ENCODE results near the gene NPIPA3.
"Not testable (repeated sequence)": the region's sequence is repeated elsewhere in the genome, so short reads cannot be mapped to it uniquely, and the experiment has no call there.

NPIPA3 gene

GRCh38 chr16:14703156-14704011, at the start of gene NPIPA3:
Gene NPIPA3, plus strand, starts transcription at chr16:14703411. Its CDS starts 5,533 bp downstream, at chr16:14708944.
- H3K27ac ChIP-seq; DNase-seq (ENCODE audit: low spot score); H3K4me3 ChIP-seq: not testable (repeated sequence)

DNA sequence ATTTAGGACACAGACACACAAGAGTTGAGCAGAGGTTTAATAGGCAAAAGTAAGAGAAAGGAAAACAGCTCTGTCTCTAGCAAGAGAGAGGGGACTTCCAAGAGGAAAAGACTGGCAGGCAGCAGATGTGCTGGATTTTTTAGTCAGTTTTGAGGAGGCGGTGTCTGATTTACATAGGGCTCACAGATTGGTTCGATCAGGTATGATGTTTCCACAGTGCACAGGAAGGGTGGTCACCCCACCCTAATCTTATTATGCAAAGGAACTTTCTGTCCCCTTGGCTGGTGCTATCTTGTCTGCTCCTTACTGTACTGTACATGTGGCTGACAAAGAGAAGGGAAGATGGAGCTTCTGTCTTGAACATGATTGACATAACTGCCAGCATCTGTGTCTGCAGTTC, 45.1 kb upstream of the NPIPA3 start:
- TF ChIP-seq CTCF (IDR thresholded peaks at IDR 0.05): no peak
- no peak for DNase-seq (ENCODE audit: low spot score)
- Histone ChIP-seq H3K4me3 (no peak overlapping the region), H3K27ac (no peak overlapping the region)

DNA sequence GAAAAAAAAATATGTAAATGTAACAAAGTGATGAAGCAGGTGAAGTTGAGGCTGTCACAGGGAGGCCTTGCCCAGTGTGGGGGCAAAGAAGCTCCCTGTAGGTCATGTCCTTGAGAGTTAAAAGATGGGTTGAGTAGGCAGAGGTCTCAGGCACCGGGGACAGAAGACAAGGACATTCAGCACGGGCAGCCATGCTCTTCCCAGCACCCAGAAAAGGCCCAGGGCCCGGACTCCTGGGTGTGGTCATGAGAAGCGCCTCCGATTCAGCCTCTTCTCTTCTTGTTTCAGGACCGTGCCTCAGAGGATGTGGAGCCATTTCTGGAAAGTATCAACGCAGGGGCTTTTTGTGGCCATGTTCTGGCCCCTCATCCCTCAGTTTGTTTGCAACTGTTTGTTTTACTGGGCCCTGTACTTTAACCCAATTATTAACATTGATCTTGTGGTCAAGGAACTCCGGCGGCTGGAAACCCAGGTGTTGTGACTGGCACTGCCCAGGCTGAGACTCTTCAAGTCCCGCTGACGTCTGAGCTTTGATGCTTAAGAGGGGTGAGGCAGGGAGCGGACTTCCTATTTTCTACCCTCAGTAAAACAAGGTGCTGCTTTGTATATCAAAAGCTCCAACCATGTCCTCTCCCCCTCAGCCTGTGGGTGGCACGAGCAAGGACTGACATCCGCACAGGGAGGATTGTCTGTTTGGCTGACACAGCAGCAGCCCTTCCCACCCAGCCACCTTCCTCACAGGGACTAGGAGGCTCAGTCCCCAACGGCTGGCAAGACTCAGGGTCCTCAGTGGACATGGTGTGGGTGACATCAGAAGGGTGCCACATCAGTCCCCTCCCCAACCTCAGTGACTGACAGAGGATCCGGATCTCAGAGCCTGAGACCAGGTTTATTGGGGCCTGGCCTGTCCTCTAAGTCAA, 35.6 kb upstream of the NPIPA3 start:
- TF ChIP-seq CTCF (IDR thresholded peaks at IDR 0.05): no peak
- no peak for DNase-seq (ENCODE audit: low spot score)
- no peak overlapping the region for H3K27ac ChIP-seq
- no peak overlapping the region for H3K4me3 ChIP-seq

GRCh38 chr16:14668556-14669223, 34.5 kb upstream of the NPIPA3 start:
- Histone ChIP-seq H3K27ac (no peak overlapping the region), H3K4me3 (no peak overlapping the region)
- no peak for TF ChIP-seq CTCF (IDR thresholded peaks at IDR 0.05)
- DNase-seq (ENCODE audit: low spot score): no peak

DNA sequence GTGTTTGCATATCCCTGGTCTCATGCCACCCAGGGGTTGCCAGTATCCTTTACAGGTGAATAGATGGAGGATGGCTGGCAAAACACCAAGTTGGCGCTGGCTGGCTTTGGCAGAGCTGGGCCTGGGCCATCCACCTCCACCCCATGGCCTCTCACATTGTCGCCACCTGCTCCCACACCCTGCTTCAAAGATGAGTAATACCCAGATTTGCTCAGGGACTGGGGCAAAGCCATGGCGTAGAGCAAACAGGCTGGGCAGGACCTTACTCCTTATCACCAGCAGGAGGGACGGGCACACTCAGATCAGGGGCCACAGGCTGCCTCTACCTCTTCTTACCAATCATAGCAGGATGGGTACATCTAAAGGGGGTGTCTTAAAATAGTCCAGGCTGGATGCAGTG, 33.4 kb upstream of the NPIPA3 start:
- no peak for TF ChIP-seq CTCF (IDR thresholded peaks at IDR 0.05)
- no peak for DNase-seq (ENCODE audit: low spot score)
- Histone ChIP-seq H3K4me3 (no peak overlapping the region), H3K27ac (no peak overlapping the region)

DNA sequence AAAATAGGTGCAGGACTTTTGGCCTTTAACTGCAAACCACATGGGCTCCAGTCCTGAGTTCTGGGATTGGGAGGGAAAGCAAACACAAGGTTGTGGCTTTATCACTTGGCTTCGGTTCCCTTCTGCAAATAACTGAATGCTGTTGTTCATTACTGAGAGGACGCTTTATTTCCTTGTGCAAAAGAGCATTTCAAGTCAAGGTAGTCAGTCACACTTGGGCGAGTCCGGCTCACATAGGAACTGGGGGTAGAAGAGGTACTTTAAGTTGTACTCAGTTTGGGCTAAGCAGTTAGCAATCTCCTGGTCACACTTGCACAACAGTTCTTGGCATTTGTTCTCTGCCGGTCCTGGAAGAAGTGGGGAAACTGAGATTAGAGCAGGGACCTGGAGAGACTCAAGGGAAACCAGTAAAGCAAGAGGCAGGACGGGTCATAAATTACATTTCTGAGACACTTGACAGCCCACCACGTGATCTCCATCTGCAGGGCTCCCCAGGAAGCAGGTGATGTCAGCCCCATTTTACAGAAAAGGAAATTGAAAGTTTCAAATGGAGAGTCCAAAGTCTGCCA, 30.7 kb upstream of the NPIPA3 start:
- no peak overlapping the region for H3K4me3 ChIP-seq
- TF ChIP-seq CTCF (IDR thresholded peaks at IDR 0.05): no peak
- no peak overlapping the region for H3K27ac ChIP-seq
- DNase-seq (ENCODE audit: low spot score): no peak

GRCh38 chr16:14676633-14677032, 26.6 kb upstream of the NPIPA3 start:
- no peak overlapping the region for H3K4me3 ChIP-seq
- no peak for DNase-seq (ENCODE audit: low spot score)
- no peak overlapping the region for H3K27ac ChIP-seq
- no peak for TF ChIP-seq CTCF (IDR thresholded peaks at IDR 0.05)
